ENCODE results near the gene ITM2B. TPM values are rescaled to one million over a fixed set of nuclear protein-coding genes. Genes with fewer than 3 reads are reported as not detected.

Gene ITM2B
- total and polyA plus RNA-seq, 3 experiments from 2014 or later = 122 to 1,289 (median 127) TPM

GRCh38 chr13:48297131-48297786, 64.3 kb downstream of the ITM2B start:
- Histone ChIP-seq H3K27ac (ENCODE audit: low read depth, low read length) (no peak overlapping the region), H3K4me3 (ENCODE audit: low read length) (no peak overlapping the region), H3K4me1 (ENCODE audit: insufficient read depth, low read length) (peaks cover under 1% of the 10 kb centered on the region), H3K27me3 (ENCODE audit: insufficient read depth, low read length, poor library complexity, severe bottlenecking) (no peaks in the 10 kb centered on the region), H3K36me3 (ENCODE audit: insufficient read depth, low read length) (no peaks in the 10 kb centered on the region), H3K9me3 (ENCODE audit: low read length) (no peaks in the 10 kb centered on the region)
- H3K27me3 Mint-ChIP-seq = no peaks in the 10 kb centered on the region
- peaks cover 0 to 1% (median 0%) of the 10 kb centered on the region in 3 donors for H3K4me1 Mint-ChIP-seq
- H3K9me3 Mint-ChIP-seq = no peaks in the 10 kb centered on the region
- peak overlapping the region in 1 of 7 donors; percentile 37 for H3K4me3 Mint-ChIP-seq
- CTCF ChIA-PET = no interaction called here
- peaks cover 0 to 2% (median 0%) of the 10 kb centered on the region in 3 donors for H3K36me3 Mint-ChIP-seq
- no peak overlapping the region for H3K27ac Mint-ChIP-seq
- POLR2A ChIA-PET = no interaction called here
- DNase-seq = no peak

- Mint-ChIP-seq H3K27me3 (no peaks in the 10 kb centered on the region), H3K4me3 (peak overlapping the region in 1 of 7 donors; percentile 2), H3K4me1 (peaks cover 9 to 14% (median 13%) of the 10 kb centered on the region in 3 donors), H3K9me3 (no peaks in the 10 kb centered on the region), H3K36me3 (peaks cover 0 to 13% (median 2%) of the 10 kb centered on the region in 3 donors), H3K27ac (peak overlapping the region in 2 of 8 donors; percentile 12 to 63)
- Histone ChIP-seq H3K27ac (ENCODE audit: low read depth, low read length) (no peak overlapping the region), H3K4me1 (ENCODE audit: insufficient read depth, low read length) (peaks cover 10% of the 10 kb centered on the region), H3K4me3 (ENCODE audit: low read length) (no peak overlapping the region), H3K27me3 (ENCODE audit: insufficient read depth, low read length, poor library complexity, severe bottlenecking) (no peaks in the 10 kb centered on the region), H3K9me3 (ENCODE audit: low read length) (no peaks in the 10 kb centered on the region), H3K36me3 (ENCODE audit: insufficient read depth, low read length) (no peaks in the 10 kb centered on the region)
- ChIA-PET CTCF (no interaction called here), POLR2A (no interaction called here)
- DNase-seq = no peak
These were observed 66.6 kb downstream of the ITM2B start for GRCh38 chr13:48299591-48299990.

- Mint-ChIP-seq H3K27ac (peak overlapping the region; percentile 97 to 100 (median 99)), H3K27me3 (no peaks in the 10 kb centered on the region), H3K9me3 (no peaks in the 10 kb centered on the region), H3K4me1 (peaks cover 25 to 41% (median 39%) of the 10 kb centered on the region in 3 donors), H3K4me3 (peak overlapping the region; percentile 97 to 99 (median 98)), H3K36me3 (peaks cover 0 to 26% (median 4%) of the 10 kb centered on the region in 3 donors)
- H3K27me3 ChIP-seq (ENCODE audit: insufficient read depth, low read length, poor library complexity, severe bottlenecking) = no peaks in the 10 kb centered on the region
- ChIA-PET CTCF (interaction anchor here (1.4 to 2.0 kb wide), 3 partner anchors 208 to 277 kb away, joined by 3 to 10 read pairs (median 6); partner anchors contain the start of genes MED4 and NUDT15), POLR2A (interaction anchor here (0.6 to 1.0 kb wide), 4 partner anchors 82 to 267 kb away, joined by 3 read pairs; partner anchors contain the start of gene MED4)
- no peak for DNase-seq
- no peaks in the 10 kb centered on the region for H3K9me3 ChIP-seq (ENCODE audit: low read length)
- H3K27ac ChIP-seq (ENCODE audit: low read depth, low read length) = peak overlapping the region; percentile 99
- peak overlapping the region; percentile 66 for H3K4me3 ChIP-seq (ENCODE audit: low read length)
- no peaks in the 10 kb centered on the region for H3K36me3 ChIP-seq (ENCODE audit: insufficient read depth, low read length)
- peaks cover 29% of the 10 kb centered on the region for H3K4me1 ChIP-seq (ENCODE audit: insufficient read depth, low read length)
These were observed 69.9 kb downstream of the ITM2B start for GRCh38 chr13:48302871-48303358.

- peaks cover 27 to 45% (median 39%) of the 10 kb centered on the region in 3 donors for H3K4me1 Mint-ChIP-seq
- H3K27me3 Mint-ChIP-seq = no peaks in the 10 kb centered on the region
- Histone ChIP-seq H3K4me1 (ENCODE audit: insufficient read depth, low read length) (peaks cover 29% of the 10 kb centered on the region), H3K27me3 (ENCODE audit: insufficient read depth, low read length, poor library complexity, severe bottlenecking) (no peaks in the 10 kb centered on the region), H3K9me3 (ENCODE audit: low read length) (no peaks in the 10 kb centered on the region), H3K27ac (ENCODE audit: low read depth, low read length) (peak within 1 kb of the TSS; percentile 99), H3K36me3 (ENCODE audit: insufficient read depth, low read length) (no peaks in the 10 kb centered on the region), H3K4me3 (ENCODE audit: low read length) (peak within 1 kb of the TSS; percentile 66)
- peak; percentile 89 to 93 (median 90) for DNase-seq
- ChIA-PET CTCF (interaction anchor here (0.5 to 2.0 kb wide), 3 partner anchors 209 to 277 kb away, joined by 4 to 10 read pairs (median 6); partner anchors contain the start of gene MED4), POLR2A (interaction anchor here (0.6 to 1.0 kb wide), 5 partner anchors 83 to 267 kb away, joined by 3 read pairs; partner anchors contain the start of genes MED4, NUDT15 and RCBTB2)
- H3K27ac Mint-ChIP-seq = peak within 1 kb of the TSS; percentile 97 to 100 (median 99)
- peak within 1 kb of the TSS; percentile 97 to 99 (median 98) for H3K4me3 Mint-ChIP-seq
- H3K36me3 Mint-ChIP-seq = peaks cover 0 to 28% (median 4%) of the 10 kb centered on the region in 3 donors
- H3K9me3 Mint-ChIP-seq = no peaks in the 10 kb centered on the region
These were observed 70.5 kb downstream of the ITM2B start, which contains the start of gene RB1 for GRCh38 chr13:48303359-48304142. Gene RB1, plus strand, starts transcription at chr13:48303751. Its CDS starts 162 bp downstream, at chr13:48303913.

- H3K4me1 ChIP-seq (ENCODE audit: insufficient read depth, low read length) = peaks cover 29% of the 10 kb centered on the region
These were observed 71.3 kb downstream of the ITM2B start for GRCh38 chr13:48304143-48304876.

GRCh38 chr13:48311223-48311622, 78.2 kb downstream of the ITM2B start:
- Mint-ChIP-seq H3K36me3 (peaks cover 0 to 38% (median 2%) of the 10 kb centered on the region in 3 donors), H3K27ac (no peak overlapping the region), H3K9me3 (no peaks in the 10 kb centered on the region), H3K4me1 (peaks cover 40 to 73% (median 63%) of the 10 kb centered on the region in 3 donors), H3K4me3 (no peak overlapping the region), H3K27me3 (no peaks in the 10 kb centered on the region)
- H3K4me3 ChIP-seq (ENCODE audit: low read length) = no peak overlapping the region
- no peaks in the 10 kb centered on the region for H3K9me3 ChIP-seq (ENCODE audit: low read length)
- DNase-seq = no peak
- H3K36me3 ChIP-seq (ENCODE audit: insufficient read depth, low read length) = no peaks in the 10 kb centered on the region
- H3K4me1 ChIP-seq (ENCODE audit: insufficient read depth, low read length) = peaks cover 8% of the 10 kb centered on the region
- ChIA-PET POLR2A (interaction anchor here (1.1 kb wide), 1 partner anchor 9 kb away, joined by 3 read pairs; no protein-coding TSS in a partner anchor), CTCF (no interaction called here)
- H3K27ac ChIP-seq (ENCODE audit: low read depth, low read length) = no peak overlapping the region
- no peaks in the 10 kb centered on the region for H3K27me3 ChIP-seq (ENCODE audit: insufficient read depth, low read length, poor library complexity, severe bottlenecking)

More at GRCh38 chr13:48304143-48304876, 71.3 kb downstream of the ITM2B start:
- no peaks in the 10 kb centered on the region for H3K27me3 Mint-ChIP-seq
- DNase-seq = peak in 3 of 5 donors; percentile 26 to 52 (median 45)
- H3K27ac ChIP-seq (ENCODE audit: low read depth, low read length) = peak overlapping the region; percentile 99
- ChIA-PET POLR2A (interaction anchor here (1.0 kb wide), 1 partner anchor 209 kb away, joined by 3 read pairs; the partner anchor contains the start of gene MED4), CTCF (no interaction called here)
- peaks cover 30 to 53% (median 44%) of the 10 kb centered on the region in 3 donors for H3K4me1 Mint-ChIP-seq
- H3K4me3 ChIP-seq (ENCODE audit: low read length) = peak overlapping the region; percentile 66
- H3K9me3 Mint-ChIP-seq = no peaks in the 10 kb centered on the region
- H3K27ac Mint-ChIP-seq = peak overlapping the region; percentile 97 to 100 (median 99)
- no peaks in the 10 kb centered on the region for H3K27me3 ChIP-seq (ENCODE audit: insufficient read depth, low read length, poor library complexity, severe bottlenecking)
- H3K36me3 Mint-ChIP-seq = peaks cover 0 to 31% (median 4%) of the 10 kb centered on the region in 3 donors
- H3K4me3 Mint-ChIP-seq = peak overlapping the region; percentile 97 to 99 (median 98)
- no peaks in the 10 kb centered on the region for H3K9me3 ChIP-seq (ENCODE audit: low read length)
- H3K36me3 ChIP-seq (ENCODE audit: insufficient read depth, low read length) = no peaks in the 10 kb centered on the region

GRCh38 chr13:48315969-48316650, 83.1 kb downstream of the ITM2B start:
- ChIA-PET CTCF (interaction anchor here (1.8 kb wide), 1 partner anchor 18 kb away, joined by 6 read pairs; no protein-coding TSS in a partner anchor), POLR2A (no interaction called here)
- H3K27ac Mint-ChIP-seq = peak overlapping the region in 2 of 8 donors; percentile 36 to 49
- H3K4me1 ChIP-seq (ENCODE audit: insufficient read depth, low read length) = peaks cover 4% of the 10 kb centered on the region
- H3K36me3 Mint-ChIP-seq = peaks cover 3 to 39% (median 9%) of the 10 kb centered on the region in 3 donors
- H3K27ac ChIP-seq (ENCODE audit: low read depth, low read length) = no peak overlapping the region
- H3K4me1 Mint-ChIP-seq = peaks cover 23 to 49% (median 35%) of the 10 kb centered on the region in 3 donors
- H3K9me3 Mint-ChIP-seq = peaks cover 0 to 1% (median 0%) of the 10 kb centered on the region in 5 donors
- H3K4me3 Mint-ChIP-seq = no peak overlapping the region
- H3K27me3 Mint-ChIP-seq = peaks cover 0 to 1% of the 10 kb centered on the region in 2 donors
- no peaks in the 10 kb centered on the region for H3K9me3 ChIP-seq (ENCODE audit: low read length)
- no peak overlapping the region for H3K4me3 ChIP-seq (ENCODE audit: low read length)
- no peaks in the 10 kb centered on the region for H3K27me3 ChIP-seq (ENCODE audit: insufficient read depth, low read length, poor library complexity, severe bottlenecking)
- no peak for DNase-seq
- H3K36me3 ChIP-seq (ENCODE audit: insufficient read depth, low read length) = no peaks in the 10 kb centered on the region
